Dermis blood vessel endothelial cell (primary cell): ENCODE data around the gene FSTL3. TPM values are rescaled to one million over a fixed set of nuclear protein-coding genes. Genes with fewer than 3 reads are reported as not detected.

Experiments
- total RNA-seq: library from RNA; depleted of rRNA; stranded (reverse); fragments of >200 nt; gene quantifications from 2 replicates; pipeline ENCODE4 v1.2.3, GENCODE V29; 2014

Gene FSTL3
- total RNA-seq, 1 donor from 2014 or later = 8.8 TPM

Other genes with a start within 250 kb of the FSTL3 start
- gene SHC2, start 215.4 kb upstream of the FSTL3 start, total RNA-seq = 8.3 and 11.3 TPM in 2 replicates
- gene MADCAM1, start 179.9 kb upstream of the FSTL3 start, total RNA-seq = 0.09 and 0.34 TPM in 2 replicates
- 35.6 and 74.0 TPM in 2 replicates for gene TPGS1, start 168.9 kb upstream of the FSTL3 start, total RNA-seq
- gene CDC34, start 144.6 kb upstream of the FSTL3 start, total RNA-seq = 111 and 112 TPM in 2 replicates
- not detected in 2 replicates for gene GZMM, start 132.3 kb upstream of the FSTL3 start, total RNA-seq
- gene BSG, start 103.8 kb upstream of the FSTL3 start, total RNA-seq = 356 and 480 TPM in 2 replicates
- 0.34 and 0.70 TPM in 2 replicates for gene HCN2, start 86.5 kb upstream of the FSTL3 start, total RNA-seq
- gene POLRMT, start 42.9 kb upstream of the FSTL3 start, total RNA-seq = 29.1 and 37.6 TPM in 2 replicates
- not detected in 2 replicates for gene FGF22, start 36.5 kb upstream of the FSTL3 start, total RNA-seq
- gene RNF126, start 13.2 kb upstream of the FSTL3 start, total RNA-seq = 25.0 and 38.8 TPM in 2 replicates
- not detected in 2 replicates for gene PRSS57, start 19.1 kb downstream of the FSTL3 start, total RNA-seq
- gene PALM, start 32.5 kb downstream of the FSTL3 start, total RNA-seq = 56.3 and 109 TPM in 2 replicates
- gene MISP, start 74.7 kb downstream of the FSTL3 start, total RNA-seq = 0.05 TPM in 1 of 2 replicates, not detected in the other
- 123 and 212 TPM in 2 replicates for gene PTBP1, start 121.1 kb downstream of the FSTL3 start, total RNA-seq
- under 0.01 TPM in 1 of 2 replicates, not detected in the other for gene PLPPR3, start 145.6 kb downstream of the FSTL3 start, total RNA-seq
- not detected in 2 replicates for gene AZU1, start 151.4 kb downstream of the FSTL3 start, total RNA-seq
- not detected in 2 replicates for gene PRTN3, start 164.6 kb downstream of the FSTL3 start, total RNA-seq
- gene ELANE, start 175.9 kb downstream of the FSTL3 start, total RNA-seq = not detected in 2 replicates
- gene CFD, start 183.3 kb downstream of the FSTL3 start, total RNA-seq = 2.5 TPM in 1 of 2 replicates, not detected in the other
- 40.5 and 64.0 TPM in 2 replicates for gene MED16, start 216.8 kb downstream of the FSTL3 start, total RNA-seq
- gene RNU6-9, start 217.1 kb downstream of the FSTL3 start, total RNA-seq = not detected in 2 replicates
- gene R3HDM4, start 236.8 kb downstream of the FSTL3 start, total RNA-seq = 36.9 and 47.0 TPM in 2 replicates
- not detected in 2 replicates for gene KISS1R, start 240.9 kb downstream of the FSTL3 start, total RNA-seq
- gene ARID3A, start 249.6 kb downstream of the FSTL3 start, total RNA-seq = 9.0 and 9.7 TPM in 2 replicates